ENCODE measurements around the gene SCOC. TPM values are rescaled to one million over a fixed set of nuclear protein-coding genes. Genes with fewer than 3 reads are reported as not detected.

The SCOC gene
- total and polyA plus RNA-seq, 2 of the 13 experiments (the other 11 are each of a cell fraction or from before 2014, with no cell fraction given), result 43.8 to 65.2 TPM

- TF ChIP-seq HDAC1 (CRISPR knock-in tag; IDR thresholded peaks at IDR 0.05) (no peak), CCDC6 (CRISPR knock-in tag; IDR thresholded peaks at IDR 0.05) (no peak), SSRP1 (CRISPR knock-in tag; IDR thresholded peaks at IDR 0.05) (no peak), FOXM1 (CRISPR knock-in tag; IDR thresholded peaks at IDR 0.05) (no peak), ZNF34 (CRISPR knock-in tag; IDR thresholded peaks at IDR 0.05; ENCODE audit: borderline replicate concordance) (no peak), FOXK2 (IDR thresholded peaks at IDR 0.05) (no peak), ZNF761 (CRISPR knock-in tag; conservative IDR thresholded peaks at IDR 0.05) (no peak), MIER3 (CRISPR knock-in tag; IDR thresholded peaks at IDR 0.05; ENCODE audit: borderline replicate concordance) (no peak), RBM22 (optimal IDR thresholded peaks at IDR 0.05; ENCODE audit: low read length) (no peak), MEIS1 (CRISPR knock-in tag; IDR thresholded peaks at IDR 0.05; ENCODE audit: borderline replicate concordance) (no peak), DDIT3 (CRISPR knock-in tag; IDR thresholded peaks at IDR 0.05) (no peak), ZNF530 (CRISPR knock-in tag; IDR thresholded peaks at IDR 0.05; ENCODE audit: low read depth) (no peak), TFDP1 (CRISPR knock-in tag; IDR thresholded peaks at IDR 0.05; ENCODE audit: borderline replicate concordance) (no peak), ZNF616 (CRISPR knock-in tag; IDR thresholded peaks at IDR 0.05; ENCODE audit: low read depth) (no peak), ZNF234 (CRISPR knock-in tag; conservative IDR thresholded peaks at IDR 0.05) (no peak), ATF1 (CRISPR knock-in tag; IDR thresholded peaks at IDR 0.05) (peak; percentile 34; the same call in 1 of the 2 replicates), ZNF256 (CRISPR knock-in tag; conservative IDR thresholded peaks at IDR 0.05) (no peak), PRDM15 (CRISPR knock-in tag; IDR thresholded peaks at IDR 0.05) (no peak), GPBP1L1 (CRISPR knock-in tag; IDR thresholded peaks at IDR 0.05) (no peak), MEF2D (CRISPR knock-in tag; IDR thresholded peaks at IDR 0.05) (no peak), ZHX1 (CRISPR knock-in tag; IDR thresholded peaks at IDR 0.05; ENCODE audit: low read depth) (no peak)
These were observed 10.4 kb upstream of the SCOC start (continued) for GRCh38 chr4:140363051-140363450.
